Endodermal cell (in vitro differentiated cells): ENCODE measurements around the gene MTR. TPM values are rescaled to one million over a fixed set of nuclear protein-coding genes. Genes with fewer than 3 reads are reported as not detected.
A peak's percentile ranks its signal among the peaks of the same experiment; 100 is the strongest.

Source experiments
- DNase-seq: peaks from one replicate; pipeline ENCODE4 v3.0.0-alpha.2; 2017
- H3K27ac ChIP-seq: 2 replicates; pipeline ENCODE4 v1.5.1; 2013; ENCODE audit warnings: mild to moderate bottlenecking, low read depth, low read length, moderate library complexity
- H3K27me3 ChIP-seq: 2 replicates; pipeline ENCODE4 v1.6.1; 2013; ENCODE audit warnings: mild to moderate bottlenecking, low read length, moderate library complexity; ENCODE audit not compliant: insufficient read depth, control insufficient read depth, poor library complexity, severe bottlenecking
- H3K36me3 ChIP-seq: 2 replicates; pipeline ENCODE4 v1.7.0; 2013; ENCODE audit warnings: mild to moderate bottlenecking, low read length, moderate library complexity; ENCODE audit not compliant: control insufficient read depth, insufficient read depth
- H3K4me1 ChIP-seq: one replicate; pipeline ENCODE4 v1.7.0; 2013; ENCODE audit warnings: low read length; ENCODE audit not compliant: control insufficient read depth, insufficient read depth
- H3K4me3 ChIP-seq: 2 replicates; pipeline ENCODE4 v1.5.1; 2013; ENCODE audit warnings: mild to moderate bottlenecking, low read length, moderate library complexity
- H3K9ac ChIP-seq: 2 replicates; pipeline ENCODE4 v1.6.1; 2013; ENCODE audit warnings: mild to moderate bottlenecking, low read length, moderate library complexity; ENCODE audit not compliant: poor library complexity, severe bottlenecking; ENCODE audit errors: extremely low read depth
- H3K9me3 ChIP-seq: 2 replicates; pipeline ENCODE4 v1.6.1; 2013; ENCODE audit warnings: mild to moderate bottlenecking, low read length, moderate library complexity; ENCODE audit not compliant: control insufficient read depth
- H3K27ac Mint-ChIP-seq: 2 replicates; pipeline ENCODE4 v1.8.0; 2020; ENCODE audit warnings: mixed read lengths
- H3K27me3 Mint-ChIP-seq: 2 replicates; pipeline ENCODE4 v1.8.0; 2021; ENCODE audit warnings: mild to moderate bottlenecking, mixed read lengths; ENCODE audit not compliant: insufficient read depth
- H3K36me3 Mint-ChIP-seq: 2 replicates; pipeline ENCODE4 v1.8.0; 2020; ENCODE audit warnings: low read depth, mixed read lengths
- H3K4me1 Mint-ChIP-seq: 2 replicates; pipeline ENCODE4 v1.8.0; 2020; ENCODE audit warnings: mixed read lengths
- H3K4me3 Mint-ChIP-seq: 2 replicates; pipeline ENCODE4 v1.8.0; 2020; ENCODE audit warnings: mild to moderate bottlenecking, moderate library complexity, mixed read lengths
- H3K9me3 Mint-ChIP-seq: 2 replicates; pipeline ENCODE4 v1.8.0; 2020; ENCODE audit warnings: mild to moderate bottlenecking, mixed read lengths
- WGBS, 2 experiments: methylation state at CpG; one replicate each; pipeline versions ENCODE4 v1.1.5 to v1.1.7; 2013; ENCODE audit warnings: missing lambda C conversion rate in 2 of 2, mixed read lengths in 1 of 2; ENCODE audit not compliant: insufficient coverage in 1 of 2, insufficient read length in 1 of 2; 5-methylcytosine and 5-hydroxymethylcytosine counted together
- total RNA-seq, 2 donors: library from RNA; stranded (reverse); fragmentation: NEBNext Ultra II Directional in 1 of 2; extraction: Animal tissue kit (Norgen Biotek cat#: 25700) in 1 of 2; gene quantifications; 2 replicates in 1 of 2; 3 replicates in 1 of 2; pipeline ENCODE4 v1.2.1, GENCODE V29; 2021
- TF ChIP-seq, protein P1 (sequence below): fragments of 200-600 bp; sonication (generic); conservative IDR thresholded peaks from 2 replicates; pipeline ENCODE4 v1.5.0; 2021; ENCODE audit warnings: antibody characterized with exemption, mild to moderate bottlenecking

The MTR gene
- total RNA-seq, 2 donors from 2014 or later: 28.5 to 29.5 TPM

DNA sequence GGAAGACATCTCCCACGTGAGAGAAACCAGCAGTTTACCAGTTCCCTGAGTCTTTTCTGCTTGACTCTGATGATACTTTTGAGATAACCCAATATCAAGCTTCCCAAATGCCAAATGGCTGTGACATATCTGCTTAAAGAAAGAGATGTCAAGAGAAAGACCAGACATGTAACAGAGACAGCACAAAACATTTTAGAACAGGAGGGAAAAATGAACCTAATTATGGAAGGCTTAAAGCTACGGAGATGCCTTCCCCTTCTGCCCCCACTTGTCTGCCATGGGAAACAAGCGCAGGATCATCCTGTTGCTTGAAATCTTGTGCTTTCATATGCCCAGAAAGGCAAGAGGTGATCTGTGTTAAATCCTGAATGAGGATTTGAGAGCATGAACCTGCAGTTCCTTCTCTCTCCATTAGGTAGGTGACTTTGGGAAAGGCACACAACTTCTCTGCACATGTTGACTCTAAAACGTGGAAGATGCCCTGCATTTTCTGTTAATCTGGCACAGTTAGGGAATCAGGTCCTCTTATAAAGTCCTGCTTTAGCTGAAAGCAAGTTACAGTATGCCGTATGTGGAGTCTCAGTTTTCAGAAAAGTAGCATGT is 46.7 kb upstream of the MTR start:
- no peaks in the 10 kb centered on the region for H3K27me3 ChIP-seq
- no peak for DNase-seq
- no peaks in the 10 kb centered on the region for H3K36me3 ChIP-seq
- no peak overlapping the region for H3K27ac Mint-ChIP-seq
- no peak overlapping the region for H3K27ac ChIP-seq
- no peaks in the 10 kb centered on the region for H3K9me3 ChIP-seq
- no peaks in the 10 kb centered on the region for H3K36me3 Mint-ChIP-seq
- H3K4me3 ChIP-seq: no peak overlapping the region
- no peaks in the 10 kb centered on the region for H3K4me1 Mint-ChIP-seq
- H3K4me1 ChIP-seq: no peaks in the 10 kb centered on the region
- no peak overlapping the region for H3K4me3 Mint-ChIP-seq
- TF ChIP-seq, protein P1, sequence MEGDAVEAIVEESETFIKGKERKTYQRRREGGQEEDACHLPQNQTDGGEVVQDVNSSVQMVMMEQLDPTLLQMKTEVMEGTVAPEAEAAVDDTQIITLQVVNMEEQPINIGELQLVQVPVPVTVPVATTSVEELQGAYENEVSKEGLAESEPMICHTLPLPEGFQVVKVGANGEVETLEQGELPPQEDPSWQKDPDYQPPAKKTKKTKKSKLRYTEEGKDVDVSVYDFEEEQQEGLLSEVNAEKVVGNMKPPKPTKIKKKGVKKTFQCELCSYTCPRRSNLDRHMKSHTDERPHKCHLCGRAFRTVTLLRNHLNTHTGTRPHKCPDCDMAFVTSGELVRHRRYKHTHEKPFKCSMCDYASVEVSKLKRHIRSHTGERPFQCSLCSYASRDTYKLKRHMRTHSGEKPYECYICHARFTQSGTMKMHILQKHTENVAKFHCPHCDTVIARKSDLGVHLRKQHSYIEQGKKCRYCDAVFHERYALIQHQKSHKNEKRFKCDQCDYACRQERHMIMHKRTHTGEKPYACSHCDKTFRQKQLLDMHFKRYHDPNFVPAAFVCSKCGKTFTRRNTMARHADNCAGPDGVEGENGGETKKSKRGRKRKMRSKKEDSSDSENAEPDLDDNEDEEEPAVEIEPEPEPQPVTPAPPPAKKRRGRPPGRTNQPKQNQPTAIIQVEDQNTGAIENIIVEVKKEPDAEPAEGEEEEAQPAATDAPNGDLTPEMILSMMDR: peak; percentile 67
- no peak overlapping the region for H3K9ac ChIP-seq
- H3K9me3 Mint-ChIP-seq: no peaks in the 10 kb centered on the region
- WGBS, 2 experiments: 84 to 85% methylated on average over 3 to 5 of the region's 5 CpGs
- no peaks in the 10 kb centered on the region for H3K27me3 Mint-ChIP-seq

DNA sequence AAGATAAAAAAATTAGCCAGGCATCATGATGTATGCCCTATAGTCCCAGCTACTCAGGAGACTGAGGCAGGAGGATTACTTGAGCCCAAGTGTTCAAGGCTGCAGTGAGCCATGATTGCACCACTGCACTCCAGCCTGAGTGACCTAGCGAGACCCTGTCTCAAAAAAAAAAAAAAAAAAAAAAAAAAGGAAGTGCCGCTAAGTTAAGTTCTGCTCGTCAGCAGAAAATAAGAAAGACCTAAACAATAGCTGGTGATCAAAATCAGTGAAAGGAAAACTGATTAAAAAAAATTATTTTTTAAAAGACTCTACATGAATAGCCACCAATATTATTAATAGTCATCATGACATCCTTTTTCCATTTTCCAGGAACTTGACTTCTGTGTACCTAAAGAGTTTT is 44.2 kb upstream of the MTR start:
- Histone ChIP-seq H3K9ac (no peak overlapping the region), H3K27ac (no peak overlapping the region), H3K4me3 (no peak overlapping the region), H3K9me3 (no peaks in the 10 kb centered on the region), H3K27me3 (no peaks in the 10 kb centered on the region), H3K4me1 (no peaks in the 10 kb centered on the region), H3K36me3 (no peaks in the 10 kb centered on the region)
- Mint-ChIP-seq H3K27me3 (no peaks in the 10 kb centered on the region), H3K4me3 (no peak overlapping the region), H3K36me3 (no peaks in the 10 kb centered on the region), H3K9me3 (no peaks in the 10 kb centered on the region), H3K4me1 (no peaks in the 10 kb centered on the region), H3K27ac (no peak overlapping the region)
- WGBS, 2 experiments: 83 to 100% methylated on average over 1 to 2 of the region's 3 CpGs
- no peak for DNase-seq
- TF ChIP-seq, protein P1: no peak

DNA sequence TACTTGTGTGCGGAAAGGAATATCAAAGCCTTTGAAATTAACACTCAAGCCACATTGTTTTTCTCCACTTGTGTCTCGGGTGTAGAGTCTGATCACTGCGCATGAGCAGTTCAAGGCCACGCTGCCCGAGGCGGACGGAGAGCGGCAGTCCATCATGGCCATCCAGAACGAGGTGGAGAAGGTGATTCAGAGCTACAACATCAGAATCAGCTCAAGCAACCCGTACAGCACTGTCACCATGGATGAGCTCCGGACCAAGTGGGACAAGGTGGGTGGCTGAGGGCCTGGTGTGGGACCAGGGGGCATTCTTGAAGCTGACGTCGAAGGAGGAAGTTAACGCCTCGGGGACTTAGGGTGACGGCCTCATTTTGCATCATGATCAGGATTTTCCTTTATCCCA is 43.7 kb upstream of the MTR start:
- Histone ChIP-seq H3K9ac (no peak overlapping the region), H3K9me3 (no peaks in the 10 kb centered on the region), H3K27ac (no peak overlapping the region), H3K4me1 (no peaks in the 10 kb centered on the region), H3K27me3 (no peaks in the 10 kb centered on the region), H3K36me3 (no peaks in the 10 kb centered on the region), H3K4me3 (no peak overlapping the region)
- DNase-seq: no peak
- Mint-ChIP-seq H3K4me3 (no peak overlapping the region), H3K27me3 (no peaks in the 10 kb centered on the region), H3K4me1 (no peaks in the 10 kb centered on the region), H3K27ac (no peak overlapping the region), H3K9me3 (no peaks in the 10 kb centered on the region), H3K36me3 (no peaks in the 10 kb centered on the region)
- TF ChIP-seq, protein P1: no peak
- 88 to 97% methylated on average over 12 to 16 of the region's 16 CpGs for WGBS, 2 experiments
